Endothelial cell of umbilical vein (primary cell): Measurements from ENCODE around the gene PTGER4. TPM values are rescaled to one million over a fixed set of nuclear protein-coding genes. Genes with fewer than 3 reads are reported as not detected.

Experiments used
- BruUV-seq: library from RNA; stranded (reverse); fragments of 400-500 nt; replicated peaks from 2 replicates; lab custom pipeline; 2021; lab: Mats Ljungman, UMichigan
- CTCF ChIA-PET: fragments of 300-600, 350-600 bp; sonication (Branson Sonifier 250); formaldehyde crosslinking; loops from one replicate; lab custom pipeline; 2021; ENCODE audit warnings: antibody characterized with exemption, inconsistent platforms; lab: Charles Lee
- POLR2A ChIA-PET: fragments of 300-600, 350-600 bp; sonication (Branson Sonifier 250); formaldehyde crosslinking; loops from one replicate; lab custom pipeline; 2021; ENCODE audit warnings: antibody characterized with exemption, inconsistent platforms; lab: Charles Lee
- DNase-seq: peaks from one replicate; pipeline ENCODE4 v3.0.0-alpha.2; 2011; ENCODE audit warnings: low read depth, low spot score
- FAIRE-seq: peaks from 2 replicates; lab custom pipeline; 2011; peaks lifted over from hg19 to GRCh38; lab: Jason Lieb, UNC
- H2AFZ ChIP-seq: 2 replicates; pipeline ENCODE4 v1.6.0; 2012; ENCODE audit warnings: low read depth, low read length, control low read depth, inconsistent platforms
- H3K27ac ChIP-seq: 2 replicates; pipeline ENCODE4 v1.5.1; 2011; ENCODE audit warnings: low read depth, mild to moderate bottlenecking, control low read depth, low read length, moderate library complexity; ENCODE audit not compliant: insufficient read depth
- H3K27me3 ChIP-seq, 2 experiments: 2 replicates each; pipeline versions ENCODE4 v1.6.0 to v1.6.1; 2011; ENCODE audit warnings: low read length in 2 of 2, mixed read lengths in 1 of 2; ENCODE audit not compliant: control insufficient read depth in 2 of 2, insufficient read depth in 2 of 2
- H3K36me3 ChIP-seq, 2 experiments: 2 replicates in 1 of 2; 3 replicates in 1 of 2; pipeline ENCODE4 v1.5.1; 2011; ENCODE audit warnings: low read length in 2 of 2, mild to moderate bottlenecking in 1 of 2, moderate library complexity in 1 of 2; ENCODE audit not compliant: control insufficient read depth in 2 of 2, insufficient read depth in 2 of 2; ENCODE audit errors: extremely low read depth in 1 of 2
- H3K4me1 ChIP-seq: 3 replicates; pipeline ENCODE4 v1.5.1; 2011; ENCODE audit warnings: mild to moderate bottlenecking, low read length; ENCODE audit not compliant: control insufficient read depth, insufficient read depth; ENCODE audit errors: extremely low read depth
- H3K4me2 ChIP-seq: 2 replicates; pipeline ENCODE4 v1.6.1; 2011; ENCODE audit warnings: low read length, control low read depth, mixed read lengths; ENCODE audit not compliant: insufficient read depth
- H3K4me3 ChIP-seq, 3 experiments: fragments of 200-600 bp in 1 of 3; sonication (generic), shearing (Covaris generic) in 1 of 3; replicated peaks in 1 of 3; 2 replicates each; pipeline ENCODE4 v1.5.1; 2011 to 2016; ENCODE audit warnings: control low read depth in 3 of 3, low read length in 3 of 3, mild to moderate bottlenecking in 2 of 3, inconsistent platforms in 1 of 3, low read depth in 1 of 3, moderate library complexity in 1 of 3; ENCODE audit not compliant: insufficient read depth in 1 of 3
- H3K79me2 ChIP-seq: 2 replicates; pipeline ENCODE4 v1.6.0; 2012; ENCODE audit warnings: low read length, inconsistent platforms; ENCODE audit not compliant: control insufficient read depth, insufficient read depth
- H3K9ac ChIP-seq: replicated peaks from 2 replicates; pipeline ENCODE3; 2011; ENCODE audit warnings: low read length, control low read depth; ENCODE audit not compliant: insufficient read depth; ENCODE audit errors: extremely low read depth
- H3K9me1 ChIP-seq: replicated peaks from 3 replicates; pipeline ENCODE4 v1.6.0; 2011; ENCODE audit warnings: mild to moderate bottlenecking, low read length; ENCODE audit not compliant: control insufficient read depth, insufficient read depth; ENCODE audit errors: extremely low read depth
- H3K9me3 ChIP-seq: replicated peaks from 2 replicates; pipeline ENCODE4 v1.5.1; 2012; ENCODE audit warnings: low read length, inconsistent platforms; ENCODE audit not compliant: control insufficient read depth, insufficient read depth
- H4K20me1 ChIP-seq: replicated peaks from 2 replicates; pipeline ENCODE3; 2011; ENCODE audit warnings: mild to moderate bottlenecking, low read length; ENCODE audit not compliant: control insufficient read depth, insufficient read depth; ENCODE audit errors: extremely low read depth
- CTCF ChIP-seq, 2 donors: IDR thresholded peaks; 1 replicate in 1 of 2; 2 replicates in 1 of 2; pipeline ENCODE4 v1.5.1; 2011; ENCODE audit warnings: low read length in 2 of 2, mild to moderate bottlenecking in 2 of 2, moderate library complexity in 2 of 2, control low read depth in 1 of 2, inconsistent platforms in 1 of 2, low read depth in 1 of 2; ENCODE audit not compliant: insufficient read depth in 1 of 2; ENCODE audit errors: extremely low read depth in 1 of 2
- EZH2 ChIP-seq: IDR thresholded peaks from 2 replicates; pipeline ENCODE4 v1.6.1; 2012; ENCODE audit warnings: borderline replicate concordance, low read depth, mild to moderate bottlenecking, moderate library complexity, low read length, inconsistent platforms; ENCODE audit not compliant: severe bottlenecking
- FOS ChIP-seq: IDR thresholded peaks from 2 replicates; pipeline ENCODE4 v1.6.1; 2011; ENCODE audit warnings: mild to moderate bottlenecking, low read length, moderate library complexity, borderline replicate concordance; ENCODE audit not compliant: insufficient read depth
- GATA2 ChIP-seq: IDR thresholded peaks from 2 replicates; pipeline ENCODE4 v1.7.0; 2011; ENCODE audit warnings: low read depth, mild to moderate bottlenecking, moderate library complexity, mixed read lengths, low read length; ENCODE audit not compliant: insufficient read length, insufficient read depth
- JUN ChIP-seq: IDR thresholded peaks from 2 replicates; pipeline ENCODE4 v1.6.1; 2011; ENCODE audit warnings: borderline replicate concordance, low read depth; ENCODE audit not compliant: insufficient read length, insufficient read depth
- MYC ChIP-seq: IDR thresholded peaks from one replicate; pipeline ENCODE4 v1.6.1; 2011; ENCODE audit warnings: mild to moderate bottlenecking, low read depth, low read length
- POLR2A ChIP-seq: IDR thresholded peaks from 2 replicates; pipeline ENCODE4 v1.6.1; 2012; ENCODE audit warnings: low read depth, mild to moderate bottlenecking, control low read depth, low read length
- POLR2AphosphoS5 ChIP-seq: IDR thresholded peaks from 2 replicates; pipeline ENCODE4 v1.6.1; 2012; ENCODE audit warnings: low read depth, mild to moderate bottlenecking, control low read depth, low read length, moderate library complexity; ENCODE audit not compliant: insufficient read depth
- dilution Hi-C: fragments of 300-500 bp; cut with MboI; formaldehyde crosslinking; loops from one replicate; pipeline ENCODE4 v1.15.0; 2019; ENCODE audit warnings: low sequenced_read_pairs; ENCODE audit not compliant: extremely low pct_ligation_motif_present
- intact Hi-C: fragments of 100-400 bp; cut with micrococcal nuclease; formaldehyde crosslinking; loops from one replicate; pipeline ENCODE4 v1.10.0; 2022
- polyA plus RNA-seq, 4 experiments: library from polyadenylated mRNA; depleted of rRNA in 3 of 4; stranded (reverse) in 3 of 4; unstranded in 1 of 4; fragments of >200 nt; gene quantifications; 2 replicates each; pipeline versions ENCODE4 v1.2.1 to v1.2.3, GENCODE V29; 2011 to 2012; ENCODE audit warnings: missing spikeins in 1 of 4
- total RNA-seq: library from RNA; stranded (reverse); gene quantifications from 2 replicates; pipeline ENCODE4 v1.2.3, GENCODE V29; 2021
- TF ChIP-seq, protein P1 (sequence below): IDR thresholded peaks from 2 replicates; pipeline ENCODE4 v1.6.1; 2011; ENCODE audit not compliant: insufficient read depth, insufficient read length

PTGER4 gene
- total and polyA plus RNA-seq, 2 donors (not counting 3 experiments of a cell fraction or from before 2014, with no cell fraction given), result 23.6 to 37.4 TPM

- Histone ChIP-seq H3K9me3 (no peaks in the 10 kb centered on the region), H3K9ac (no peak overlapping the region), H3K27ac (no peak overlapping the region), H3K4me2 (no peak overlapping the region), H3K4me1 (peaks cover 6% of the 10 kb centered on the region), H2AFZ (no peak overlapping the region), H3K4me3 (no peak overlapping the region), H3K9me1 (no peaks in the 10 kb centered on the region), H3K36me3 (no peaks in the 10 kb centered on the region), H4K20me1 (no peaks in the 10 kb centered on the region), H3K27me3 (no peaks in the 10 kb centered on the region), H3K79me2 (no peaks in the 10 kb centered on the region)
- DNase-seq (no peak), FAIRE-seq (no peak)
- no TSS peak for BruUV-seq
- CTCF ChIA-PET, result no interaction called here
- intact Hi-C loops (no loop called here), dilution Hi-C loops (no loop called here)
- POLR2A ChIA-PET, result no interaction called here
- TF ChIP-seq EZH2 (no peak), MYC (no peak), JUN (no peak), CTCF (IDR thresholded peaks at IDR 0.05; ENCODE audit: extremely low read depth in 1 of 2, insufficient read depth in 1 of 2, low read depth in 1 of 2, low read length in 2 of 2) (no peak), POLR2AphosphoS5 (no peak), GATA2 (no peak), FOS (no peak), POLR2A (no peak)
- TF ChIP-seq, protein P1, sequence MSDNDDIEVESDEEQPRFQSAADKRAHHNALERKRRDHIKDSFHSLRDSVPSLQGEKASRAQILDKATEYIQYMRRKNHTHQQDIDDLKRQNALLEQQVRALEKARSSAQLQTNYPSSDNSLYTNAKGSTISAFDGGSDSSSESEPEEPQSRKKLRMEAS, result no peak
These were observed 30.2 kb upstream of the PTGER4 start for GRCh38 chr5:40649463-40650030.
